ENCODE data around the gene ASPG. TPM values are rescaled to one million over a fixed set of nuclear protein-coding genes. Genes with fewer than 3 reads are reported as not detected.

The ASPG gene
- polyA plus RNA-seq, 3 donors: 0.01 TPM; not detected in 2

DNA sequence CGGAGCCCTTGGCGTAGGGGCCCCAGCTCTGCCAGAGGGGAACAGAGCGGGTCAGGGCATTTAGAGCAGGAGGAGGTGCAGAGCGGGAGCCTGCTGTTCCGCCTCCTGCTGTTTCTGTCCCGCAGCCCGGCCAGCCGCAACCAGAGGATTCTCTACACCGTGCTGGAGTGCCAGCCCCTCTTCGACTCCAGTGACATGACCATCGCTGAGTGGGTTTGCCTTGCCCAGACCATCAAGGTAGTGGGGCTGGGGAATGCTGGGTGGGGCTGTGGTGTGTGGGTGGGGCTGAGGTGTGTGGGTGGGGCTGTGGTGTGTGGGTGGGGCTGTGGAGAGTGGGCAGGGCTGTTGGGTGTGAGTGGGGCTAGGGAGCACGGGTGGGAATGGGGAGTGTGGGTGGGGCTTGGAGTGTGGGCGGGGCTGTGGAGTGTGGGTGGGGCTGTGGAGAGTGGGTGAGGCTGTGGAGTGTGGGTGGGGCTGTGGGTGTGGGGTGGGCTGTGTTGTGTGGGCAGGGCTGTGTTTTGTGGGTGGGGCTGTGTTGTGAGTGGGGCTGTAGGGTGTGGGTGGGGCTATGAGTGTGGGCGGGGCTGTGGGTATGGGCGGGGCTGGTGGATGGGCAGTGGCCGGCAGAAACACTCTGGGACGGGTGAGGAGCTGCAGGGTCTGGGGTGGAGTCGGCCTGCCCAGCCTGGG is 8.0 kb downstream of the ASPG start:
- Histone ChIP-seq H3K4me1 (ENCODE audit: control insufficient read depth in 1 of 2, insufficient read depth in 2 of 2, low read length in 2 of 2) (no peaks in the 10 kb centered on the region), H4K20me1 (ENCODE audit: insufficient read depth, low read length) (no peaks in the 10 kb centered on the region), H2AFZ (ENCODE audit: insufficient read depth, low read depth, low read length, poor library complexity, severe bottlenecking) (no peak overlapping the region), H3K27ac (ENCODE audit: low read depth in 1 of 2, low read length in 2 of 2) (no peak overlapping the region), H3K36me3 (replicated peaks in 1 of 2; ENCODE audit: control insufficient read depth in 1 of 2, insufficient read depth in 2 of 2, low read length in 2 of 2) (no peaks in the 10 kb centered on the region), H3K4me3 (replicated peaks in 1 of 3; ENCODE audit: low read depth in 2 of 3, low read length in 3 of 3) (no peak overlapping the region), H3K79me2 (ENCODE audit: insufficient read depth, low read length) (no peaks in the 10 kb centered on the region), H3K9me3 (replicated peaks in 1 of 2; ENCODE audit: control insufficient read depth in 1 of 2, insufficient read depth in 1 of 2, low read length in 2 of 2) (no peaks in the 10 kb centered on the region), H3K9ac (ENCODE audit: insufficient read depth, low read length, poor library complexity, severe bottlenecking) (no peak overlapping the region), H3K27me3 (ENCODE audit: control insufficient read depth in 2 of 2, insufficient read depth in 2 of 2, low read length in 2 of 2) (no peaks in the 10 kb centered on the region), H3K4me2 (replicated peaks; ENCODE audit: extremely low read depth, low read length, poor library complexity, severe bottlenecking) (no peak overlapping the region)
- TF ChIP-seq, protein P1, sequence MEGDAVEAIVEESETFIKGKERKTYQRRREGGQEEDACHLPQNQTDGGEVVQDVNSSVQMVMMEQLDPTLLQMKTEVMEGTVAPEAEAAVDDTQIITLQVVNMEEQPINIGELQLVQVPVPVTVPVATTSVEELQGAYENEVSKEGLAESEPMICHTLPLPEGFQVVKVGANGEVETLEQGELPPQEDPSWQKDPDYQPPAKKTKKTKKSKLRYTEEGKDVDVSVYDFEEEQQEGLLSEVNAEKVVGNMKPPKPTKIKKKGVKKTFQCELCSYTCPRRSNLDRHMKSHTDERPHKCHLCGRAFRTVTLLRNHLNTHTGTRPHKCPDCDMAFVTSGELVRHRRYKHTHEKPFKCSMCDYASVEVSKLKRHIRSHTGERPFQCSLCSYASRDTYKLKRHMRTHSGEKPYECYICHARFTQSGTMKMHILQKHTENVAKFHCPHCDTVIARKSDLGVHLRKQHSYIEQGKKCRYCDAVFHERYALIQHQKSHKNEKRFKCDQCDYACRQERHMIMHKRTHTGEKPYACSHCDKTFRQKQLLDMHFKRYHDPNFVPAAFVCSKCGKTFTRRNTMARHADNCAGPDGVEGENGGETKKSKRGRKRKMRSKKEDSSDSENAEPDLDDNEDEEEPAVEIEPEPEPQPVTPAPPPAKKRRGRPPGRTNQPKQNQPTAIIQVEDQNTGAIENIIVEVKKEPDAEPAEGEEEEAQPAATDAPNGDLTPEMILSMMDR (IDR thresholded peaks at IDR 0.05): no peak
- Mint-ChIP-seq H3K27me3 (ENCODE audit: low read depth in 3 of 3) (peaks cover 2 to 7% (median 2%) of the 10 kb centered on the region in 3 donors), H3K9me3 (peaks cover 0 to 1% (median 0%) of the 10 kb centered on the region in 7 donors), H3K27ac (no peak overlapping the region), H3K4me1 (peaks cover 3% of the 10 kb centered on the region), H3K4me3 (no peak overlapping the region), H3K36me3 (no peaks in the 10 kb centered on the region)
- no peak for DNase-seq
- intact Hi-C loops (cut with micrococcal nuclease): no loop called here
- WGBS (ENCODE audit: insufficient coverage): 77% methylated on average over 16 of the region's 18 CpGs

DNA sequence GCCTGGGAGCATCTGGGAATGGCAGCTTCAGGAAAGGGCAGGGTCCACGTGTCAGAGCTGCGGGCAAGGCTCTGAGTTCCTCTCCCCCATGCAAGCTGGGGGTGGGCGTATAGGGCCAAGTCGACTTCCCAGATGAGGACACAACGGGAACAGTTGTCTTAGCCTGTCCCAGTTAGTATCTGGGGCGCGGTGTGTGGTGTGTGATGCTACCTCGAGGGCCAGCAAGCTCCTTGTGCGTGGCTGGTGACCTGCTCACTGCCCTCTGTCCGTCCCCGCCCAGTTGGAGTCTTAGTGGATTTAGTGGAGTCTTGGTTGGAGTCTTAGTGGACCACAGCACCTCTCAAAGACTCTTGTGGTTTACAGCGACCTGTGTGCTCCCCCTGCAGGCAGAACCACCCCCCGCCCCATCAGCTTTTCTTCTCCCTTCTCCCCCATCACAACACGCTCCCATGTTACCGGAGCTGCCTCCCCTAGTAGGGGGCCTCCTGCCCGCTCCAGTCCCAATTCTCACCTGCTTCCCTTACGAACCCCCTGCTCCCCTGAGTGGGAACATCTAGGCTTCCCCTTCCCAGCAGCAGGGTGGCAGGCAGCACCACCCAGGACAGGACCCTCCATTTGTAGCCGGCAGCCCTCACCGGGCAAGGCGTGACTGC is 8.7 kb downstream of the ASPG start:
- H3K4me3 ChIP-seq (replicated peaks in 1 of 3; ENCODE audit: low read depth in 2 of 3, low read length in 3 of 3): no peak overlapping the region
- no peaks in the 10 kb centered on the region for H3K4me1 ChIP-seq (ENCODE audit: control insufficient read depth in 1 of 2, insufficient read depth in 2 of 2, low read length in 2 of 2)
- Mint-ChIP-seq H3K27ac (peak overlapping the region in 1 of 7 donors; percentile 54), H3K27me3 (ENCODE audit: low read depth in 3 of 3) (peaks cover 1 to 8% (median 2%) of the 10 kb centered on the region in 3 donors), H3K9me3 (no peaks in the 10 kb centered on the region), H3K4me3 (no peak overlapping the region), H3K4me1 (peaks cover 3% of the 10 kb centered on the region), H3K36me3 (no peaks in the 10 kb centered on the region)
- H3K27ac ChIP-seq (ENCODE audit: low read depth in 1 of 2, low read length in 2 of 2): no peak overlapping the region
- 51% methylated on average over 14 of the region's 20 CpGs for WGBS (ENCODE audit: insufficient coverage)
- no peak overlapping the region for H2AFZ ChIP-seq (ENCODE audit: insufficient read depth, low read depth, low read length, poor library complexity, severe bottlenecking)
- H4K20me1 ChIP-seq (ENCODE audit: insufficient read depth, low read length): no peaks in the 10 kb centered on the region
- TF ChIP-seq, protein P1 (IDR thresholded peaks at IDR 0.05): no peak
- no peak overlapping the region for H3K9ac ChIP-seq (ENCODE audit: insufficient read depth, low read length, poor library complexity, severe bottlenecking)
- H3K4me2 ChIP-seq (replicated peaks; ENCODE audit: extremely low read depth, low read length, poor library complexity, severe bottlenecking): no peak overlapping the region
- no peak for DNase-seq
- no peaks in the 10 kb centered on the region for H3K36me3 ChIP-seq (replicated peaks in 1 of 2; ENCODE audit: control insufficient read depth in 1 of 2, insufficient read depth in 2 of 2, low read length in 2 of 2)
- intact Hi-C loops (cut with micrococcal nuclease): no loop called here
- no peaks in the 10 kb centered on the region for H3K9me3 ChIP-seq (replicated peaks in 1 of 2; ENCODE audit: control insufficient read depth in 1 of 2, insufficient read depth in 1 of 2, low read length in 2 of 2)
- H3K27me3 ChIP-seq (ENCODE audit: control insufficient read depth in 2 of 2, insufficient read depth in 2 of 2, low read length in 2 of 2): no peaks in the 10 kb centered on the region
- H3K79me2 ChIP-seq (ENCODE audit: insufficient read depth, low read length): no peaks in the 10 kb centered on the region

All from CD14-positive monocyte (primary cell).